HCT116 (cell line): ENCODE data around the gene RUFY2.

Experiments used
- CTCF ChIP-seq, 3 experiments: fragments of 200-600 bp in 1 of 3; sonication (generic) in 1 of 3; IDR thresholded peaks in 2 of 3; conservative IDR thresholded peaks in 1 of 3; 2 replicates each; pipeline ENCODE4 v1.5.1; 2012 to 2017; ENCODE audit warnings: low read depth in 2 of 3, low read length in 2 of 3, antibody characterized with exemption in 1 of 3, borderline replicate concordance in 1 of 3, control low read depth in 1 of 3, mild to moderate bottlenecking in 1 of 3, mixed read lengths in 1 of 3, mixed run types in 1 of 3, moderate library complexity in 1 of 3; ENCODE audit not compliant: insufficient read depth in 1 of 3
- EZH2 ChIP-seq: fragments of 200-600 bp; sonication (generic); IDR thresholded peaks from 2 replicates; pipeline ENCODE4 v1.6.1; 2017; ENCODE audit warnings: antibody characterized with exemption, mixed run types
- POLR2A ChIP-seq: IDR thresholded peaks from 2 replicates; pipeline ENCODE4 v1.7.0; 2011; ENCODE audit warnings: borderline replicate concordance; ENCODE audit not compliant: insufficient read depth, insufficient read length; ENCODE audit errors: extremely low read depth
- POLR2AphosphoS5 ChIP-seq: IDR thresholded peaks from 2 replicates; pipeline ENCODE4 v1.6.1; 2011; ENCODE audit warnings: mild to moderate bottlenecking, low read depth, low read length, moderate library complexity
- RAD21 ChIP-seq: IDR thresholded peaks from 2 replicates; pipeline ENCODE4 v1.6.1; 2012; ENCODE audit warnings: low read depth, mild to moderate bottlenecking
- SIN3A ChIP-seq: IDR thresholded peaks from 2 replicates; pipeline ENCODE4 v1.6.1; 2012; ENCODE audit warnings: low read depth
- SRF ChIP-seq: IDR thresholded peaks from 2 replicates; pipeline ENCODE4 v1.6.1; 2012; ENCODE audit warnings: low read depth
- YY1 ChIP-seq: IDR thresholded peaks from 2 replicates; pipeline ENCODE4 v1.6.1; 2011; ENCODE audit warnings: low read length, low read depth, moderate library complexity, mild to moderate bottlenecking; ENCODE audit not compliant: insufficient replicate concordance; ENCODE audit errors: extremely low read depth
- ZNF274 ChIP-seq: fragments of 200-500 bp; sonication (Bioruptor generic); IDR thresholded peaks from 2 replicates; pipeline ENCODE4 v1.6.1; 2014; ENCODE audit warnings: mild to moderate bottlenecking, low read depth, low read length, inconsistent platforms

- no peak for TF ChIP-seq SIN3A
- no peak for TF ChIP-seq ZNF274
- no peak for TF ChIP-seq POLR2A
- TF ChIP-seq CTCF (IDR thresholded peaks at IDR 0.05 in 2 of 3, conservative IDR thresholded peaks at IDR 0.05 in 1 of 3; ENCODE audit: borderline replicate concordance in 1 of 3, insufficient read depth in 1 of 3, low read depth in 2 of 3, low read length in 2 of 3): no peak
- no peak for TF ChIP-seq EZH2
- no peak for TF ChIP-seq YY1
- TF ChIP-seq POLR2AphosphoS5: no peak
- no peak for TF ChIP-seq RAD21
- TF ChIP-seq SRF: no peak
Observed at GRCh38 chr10:68424454-68425014, 17.5 kb upstream of the RUFY2 start.
